BE2C (cell line): Measurements from ENCODE around the gene STAG2.
"Not testable (repeated sequence)": the region's sequence is repeated elsewhere in the genome, so short reads cannot be mapped to it uniquely, and the experiment has no call there.

Source experiments
- DNase-seq: peaks from one replicate; pipeline ENCODE4 v3.0.0-alpha.2; 2020
- H3K27me3 ChIP-seq: fragments of 250-450 bp; sonication (Bioruptor Pico); 2 replicates; pipeline ENCODE4 v1.5.1; 2020; ENCODE audit warnings: mild to moderate bottlenecking
- H3K36me3 ChIP-seq: fragments of 250-450 bp; sonication (Bioruptor Pico); 2 replicates; pipeline ENCODE4 v1.5.1; 2020; ENCODE audit warnings: mild to moderate bottlenecking
- H3K4me1 ChIP-seq: fragments of 250-450 bp; sonication (Bioruptor Pico); 2 replicates; pipeline ENCODE4 v1.5.1; 2020
- H3K4me3 ChIP-seq: 2 replicates; pipeline ENCODE4 v1.5.1; 2011; ENCODE audit warnings: low read depth, low read length
- H3K9me3 ChIP-seq: fragments of 250-450 bp; sonication (Bioruptor Pico); 2 replicates; pipeline ENCODE4 v1.5.1; 2020
- CTCF ChIP-seq: IDR thresholded peaks from 2 replicates; pipeline ENCODE4 v1.5.1; 2012; ENCODE audit warnings: mild to moderate bottlenecking, low read depth, low read length

Gene STAG2

GRCh38 chrX:124030520-124030919 is 69.0 kb downstream of the STAG2 start:
- no peak for TF ChIP-seq CTCF
- Histone ChIP-seq H3K4me3 (no peak overlapping the region), H3K27me3 (no peaks in the 10 kb centered on the region), H3K36me3 (no peaks in the 10 kb centered on the region), H3K9me3 (no peaks in the 10 kb centered on the region), H3K4me1 (no peaks in the 10 kb centered on the region)
- DNase-seq = no peak

DNA sequence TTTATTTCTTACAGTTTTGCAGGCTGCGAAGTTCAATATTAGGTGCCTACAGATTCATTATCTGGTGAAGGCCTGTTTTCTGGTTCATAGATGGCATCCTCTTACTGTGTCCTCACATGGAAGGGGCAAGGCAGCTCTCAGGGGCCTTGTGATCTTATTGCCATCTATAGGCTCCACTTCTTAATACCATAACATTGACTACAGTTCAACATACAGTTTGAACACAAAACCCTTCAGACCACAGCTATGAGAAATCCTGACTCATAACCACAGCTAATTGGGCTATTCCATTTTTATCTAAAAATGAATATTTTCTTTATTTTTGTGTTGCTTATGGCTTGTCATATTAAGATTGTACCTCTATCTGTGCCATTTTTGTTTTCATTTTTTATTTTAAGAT is 72.3 kb downstream of the STAG2 start:
- no peaks in the 10 kb centered on the region for H3K36me3 ChIP-seq
- H3K27me3 ChIP-seq = no peaks in the 10 kb centered on the region
- H3K4me3 ChIP-seq = no peak overlapping the region
- no peak for TF ChIP-seq CTCF
- no peaks in the 10 kb centered on the region for H3K4me1 ChIP-seq
- no peak for DNase-seq
- H3K9me3 ChIP-seq = no peaks in the 10 kb centered on the region

DNA sequence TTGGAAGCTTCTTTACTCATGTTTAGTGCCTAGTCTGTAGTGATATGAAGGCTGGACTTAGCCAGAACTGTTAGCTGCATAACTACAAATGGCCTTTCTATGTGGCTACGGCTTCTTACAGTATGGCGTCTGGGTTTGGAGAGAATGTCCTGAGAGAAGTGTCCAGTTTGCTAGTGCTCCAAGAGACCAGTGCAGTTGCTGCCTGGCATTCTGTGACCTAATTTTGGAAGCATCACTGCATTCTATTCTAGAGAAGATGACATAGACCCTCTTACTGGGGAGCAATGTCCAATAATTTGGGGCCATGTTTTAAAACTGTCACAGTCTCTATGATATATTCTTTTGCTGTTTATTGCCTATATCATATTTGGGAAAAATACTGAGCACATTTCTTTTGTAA is 74.2 kb downstream of the STAG2 start:
- H3K27me3 ChIP-seq = no peaks in the 10 kb centered on the region
- H3K36me3 ChIP-seq = no peaks in the 10 kb centered on the region
- H3K9me3 ChIP-seq = no peaks in the 10 kb centered on the region
- no peak for DNase-seq
- no peak overlapping the region for H3K4me3 ChIP-seq
- no peak for TF ChIP-seq CTCF
- no peaks in the 10 kb centered on the region for H3K4me1 ChIP-seq

GRCh38 chrX:124042042-124042441 is 80.5 kb downstream of the STAG2 start:
- no peak for DNase-seq
- Histone ChIP-seq H3K27me3 (no peaks in the 10 kb centered on the region), H3K36me3 (no peaks in the 10 kb centered on the region), H3K9me3 (no peaks in the 10 kb centered on the region), H3K4me1 (no peaks in the 10 kb centered on the region), H3K4me3 (no peak overlapping the region)
- no peak for TF ChIP-seq CTCF

GRCh38 chrX:124045109-124045508 is 83.6 kb downstream of the STAG2 start:
- H3K4me3 ChIP-seq = no peak overlapping the region
- DNase-seq = no peak
- no peaks in the 10 kb centered on the region for H3K4me1 ChIP-seq
- no peak for TF ChIP-seq CTCF
- H3K27me3 ChIP-seq = no peaks in the 10 kb centered on the region
- H3K36me3 ChIP-seq = no peaks in the 10 kb centered on the region; the same call in 1 of the 2 replicates
- no peaks in the 10 kb centered on the region for H3K9me3 ChIP-seq

DNA sequence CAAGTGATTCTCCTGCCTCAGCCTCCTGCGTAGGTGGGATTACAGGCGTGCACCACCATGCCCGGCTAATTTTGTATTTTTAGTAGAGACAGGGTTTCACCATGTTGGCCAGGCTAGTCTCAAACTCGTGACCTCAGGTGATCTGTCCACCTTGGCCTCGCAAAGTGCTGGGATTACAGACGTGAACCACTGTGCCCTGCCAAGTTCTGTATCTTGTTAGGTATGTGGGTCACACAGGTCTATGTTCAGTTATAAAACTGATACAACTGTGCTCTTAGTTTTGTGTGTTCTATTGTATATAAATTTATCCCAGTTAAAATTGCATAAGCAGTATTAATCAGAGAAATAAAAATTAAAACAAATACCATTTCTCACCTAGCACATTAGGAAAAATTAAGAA is 122.9 kb downstream of the STAG2 start:
- not testable (repeated sequence) for H3K9me3 ChIP-seq, H3K4me3 ChIP-seq, H3K27me3 ChIP-seq, DNase-seq, H3K4me1 ChIP-seq
- H3K36me3 ChIP-seq = peaks cover 30% of the 10 kb centered on the region

GRCh38 chrX:124085063-124085462 is 123.6 kb downstream of the STAG2 start:
- Histone ChIP-seq H3K4me1 (no peaks in the 10 kb centered on the region), H3K4me3 (no peak overlapping the region), H3K36me3 (peaks cover 28% of the 10 kb centered on the region), H3K27me3 (no peaks in the 10 kb centered on the region), H3K9me3 (no peaks in the 10 kb centered on the region)
- TF ChIP-seq CTCF = no peak
- no peak for DNase-seq
